GM18951 (cell line): Measurements from ENCODE around the gene AFG1L.
"Not testable (repeated sequence)": the region's sequence is repeated elsewhere in the genome, so short reads cannot be mapped to it uniquely, and the experiment has no call there.

Experiments
- POLR2A ChIP-seq: IDR thresholded peaks from 4 replicates; pipeline ENCODE4 v1.6.1; 2011; ENCODE audit warnings: mild to moderate bottlenecking; ENCODE audit not compliant: insufficient read length, insufficient read depth; ENCODE audit errors: extremely low read depth
- in situ Hi-C: fragments of 300-500 bp; cut with MboI; formaldehyde crosslinking; loops from one replicate; pipeline ENCODE4 v1.12.0; 2022; ENCODE audit warnings: low sequenced_read_pairs, mixed read lengths, inconsistent platforms; ENCODE audit not compliant: unreplicated experiment

AFG1L gene

GRCh38 chr6:108274546-108274945 is 20.3 kb upstream of the AFG1L start:
- TF ChIP-seq POLR2A, result no peak
- in situ Hi-C loops, result no loop called here

GRCh38 chr6:108275976-108276375 is 18.9 kb upstream of the AFG1L start:
- in situ Hi-C loops, result no loop called here
- no peak for TF ChIP-seq POLR2A

GRCh38 chr6:108277295-108277694 is 17.6 kb upstream of the AFG1L start:
- no peak for TF ChIP-seq POLR2A
- in situ Hi-C loops, result no loop called here

GRCh38 chr6:108277831-108278230 is 17.0 kb upstream of the AFG1L start:
- TF ChIP-seq POLR2A, result no peak
- in situ Hi-C loops, result no loop called here

GRCh38 chr6:108285381-108285780 is 9.5 kb upstream of the AFG1L start:
- in situ Hi-C loops, result no loop called here
- no peak for TF ChIP-seq POLR2A

GRCh38 chr6:108286366-108286765 is 8.5 kb upstream of the AFG1L start:
- in situ Hi-C loops, result no loop called here
- no peak for TF ChIP-seq POLR2A

GRCh38 chr6:108287373-108287772 is 7.5 kb upstream of the AFG1L start:
- in situ Hi-C loops, result no loop called here
- no peak for TF ChIP-seq POLR2A

- TF ChIP-seq POLR2A, result no peak
- in situ Hi-C loops, result no loop called here
Observed at GRCh38 chr6:108288742-108289141, 6.1 kb upstream of the AFG1L start.

GRCh38 chr6:108291091-108291490 is 3.8 kb upstream of the AFG1L start:
- TF ChIP-seq POLR2A, result no peak
- in situ Hi-C loops, result no loop called here

- in situ Hi-C loops, result not testable (repeated sequence)
Observed at GRCh38 chr6:108292561-108292960, 2.3 kb upstream of the AFG1L start.

- no peak for TF ChIP-seq POLR2A
- in situ Hi-C loops, result no loop called here
Observed at GRCh38 chr6:108293527-108294296, 1.1 kb upstream of the AFG1L start.

- TF ChIP-seq POLR2A, result no peak
- in situ Hi-C loops, result no loop called here
Observed at GRCh38 chr6:108294297-108294726, 542 bp upstream of the AFG1L start.

- in situ Hi-C loops, result no loop called here
- no peak for TF ChIP-seq POLR2A
Observed at GRCh38 chr6:108295676-108296075, 822 bp downstream of the AFG1L start.

- no peak for TF ChIP-seq POLR2A
- in situ Hi-C loops, result no loop called here
Observed at GRCh38 chr6:108302386-108302785, 7.5 kb downstream of the AFG1L start.

GRCh38 chr6:108304646-108305045 is 9.8 kb downstream of the AFG1L start:
- in situ Hi-C loops, result no loop called here
- TF ChIP-seq POLR2A, result no peak

GRCh38 chr6:108308641-108309040 is 13.8 kb downstream of the AFG1L start:
- in situ Hi-C loops, result not testable (repeated sequence)
